A673 (cell line): ENCODE data around the gene ALB.

ENCODE experiments used
- EZH2 ChIP-seq: fragments of 200-600 bp; sonication (generic); IDR thresholded peaks from 2 replicates; pipeline ENCODE4 v1.6.1; 2017; ENCODE audit warnings: borderline replicate concordance, low read depth, mild to moderate bottlenecking, mixed read lengths, antibody characterized with exemption, low read length; ENCODE audit not compliant: poor library complexity, severe bottlenecking
- TF ChIP-seq, protein P1 (sequence below): fragments of 300-800, 200-600 bp; sonication (generic); conservative IDR thresholded peaks from 2 replicates; pipeline ENCODE4 v1.5.1; 2017; ENCODE audit warnings: low read depth, mild to moderate bottlenecking, antibody characterized with exemption, low read length, moderate library complexity, mixed read lengths

DNA sequence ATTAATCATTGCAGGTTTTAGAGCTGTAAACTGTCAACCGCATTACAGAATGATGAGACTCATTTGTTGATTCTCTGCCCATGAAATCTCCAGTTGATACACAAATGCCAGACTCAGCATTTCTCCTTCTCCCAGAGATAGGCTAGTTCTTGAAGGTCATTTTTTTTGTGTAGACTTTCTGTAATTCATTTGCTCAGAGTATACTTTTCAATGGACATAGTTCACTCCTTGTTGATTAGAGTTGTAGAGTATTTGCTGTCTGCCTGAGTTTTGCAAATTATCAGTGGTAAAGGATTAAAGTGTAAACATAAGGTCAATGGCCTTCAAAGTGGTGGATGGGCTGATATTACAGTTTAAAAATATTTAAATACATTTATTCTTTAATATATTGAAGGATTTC, 15.2 kb upstream of the ALB start:
- TF ChIP-seq, protein P1, sequence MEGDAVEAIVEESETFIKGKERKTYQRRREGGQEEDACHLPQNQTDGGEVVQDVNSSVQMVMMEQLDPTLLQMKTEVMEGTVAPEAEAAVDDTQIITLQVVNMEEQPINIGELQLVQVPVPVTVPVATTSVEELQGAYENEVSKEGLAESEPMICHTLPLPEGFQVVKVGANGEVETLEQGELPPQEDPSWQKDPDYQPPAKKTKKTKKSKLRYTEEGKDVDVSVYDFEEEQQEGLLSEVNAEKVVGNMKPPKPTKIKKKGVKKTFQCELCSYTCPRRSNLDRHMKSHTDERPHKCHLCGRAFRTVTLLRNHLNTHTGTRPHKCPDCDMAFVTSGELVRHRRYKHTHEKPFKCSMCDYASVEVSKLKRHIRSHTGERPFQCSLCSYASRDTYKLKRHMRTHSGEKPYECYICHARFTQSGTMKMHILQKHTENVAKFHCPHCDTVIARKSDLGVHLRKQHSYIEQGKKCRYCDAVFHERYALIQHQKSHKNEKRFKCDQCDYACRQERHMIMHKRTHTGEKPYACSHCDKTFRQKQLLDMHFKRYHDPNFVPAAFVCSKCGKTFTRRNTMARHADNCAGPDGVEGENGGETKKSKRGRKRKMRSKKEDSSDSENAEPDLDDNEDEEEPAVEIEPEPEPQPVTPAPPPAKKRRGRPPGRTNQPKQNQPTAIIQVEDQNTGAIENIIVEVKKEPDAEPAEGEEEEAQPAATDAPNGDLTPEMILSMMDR, result no peak
- TF ChIP-seq EZH2, result no peak
